ACC112 (cell line): ENCODE results near the gene NUP62.

Experiments used
- H2AFZ ChIP-seq: fragments of 200-600 bp; sonication (generic); one replicate; pipeline ENCODE4 v1.6.0; 2017; ENCODE audit warnings: antibody characterized with exemption, low read length; ENCODE audit not compliant: unreplicated experiment
- H3K27ac ChIP-seq: fragments of 200-600 bp; sonication (generic); 2 replicates; pipeline ENCODE4 v1.5.1; 2014; ENCODE audit warnings: low read depth, mild to moderate bottlenecking, antibody characterized with exemption, low read length, moderate library complexity
- H3K27me3 ChIP-seq: fragments of 200-600 bp; sonication (generic); 2 replicates; pipeline ENCODE4 v1.6.1; 2014; ENCODE audit warnings: mild to moderate bottlenecking, antibody characterized with exemption, low read length, moderate library complexity, mixed read lengths; ENCODE audit not compliant: insufficient read depth
- H3K36me3 ChIP-seq: fragments of 200-600 bp; sonication (generic); 2 replicates; pipeline ENCODE4 v1.6.1; 2016; ENCODE audit warnings: mild to moderate bottlenecking, antibody characterized with exemption, low read length, moderate library complexity, mixed read lengths; ENCODE audit not compliant: insufficient read depth
- H3K4me1 ChIP-seq: fragments of 200-600 bp; sonication (generic); one replicate; pipeline ENCODE4 v1.6.1; 2016; ENCODE audit warnings: low read length, mixed read lengths; ENCODE audit not compliant: insufficient read depth, unreplicated experiment, control insufficient read depth
- H3K4me3 ChIP-seq: fragments of 200-600 bp; sonication (generic); 2 replicates; pipeline ENCODE4 v1.5.1; 2014; ENCODE audit warnings: mild to moderate bottlenecking, low read depth, low read length
- H3K79me2 ChIP-seq: fragments of 200-600 bp; sonication (generic); one replicate; pipeline ENCODE4 v1.6.0; 2016; ENCODE audit warnings: low read length; ENCODE audit not compliant: control insufficient read depth, unreplicated experiment, insufficient read depth

The NUP62 gene

GRCh38 chr19:49887665-49888509, 41.4 kb downstream of the NUP62 start:
- no peaks in the 10 kb centered on the region for H3K27me3 ChIP-seq
- H3K27ac ChIP-seq: no peak overlapping the region
- no peaks in the 10 kb centered on the region for H3K4me1 ChIP-seq
- no peaks in the 10 kb centered on the region for H3K79me2 ChIP-seq
- peaks cover 7% of the 10 kb centered on the region; the same call in 1 of the 2 replicates for H3K36me3 ChIP-seq
- no peak overlapping the region for H2AFZ ChIP-seq
- no peak overlapping the region for H3K4me3 ChIP-seq

- Histone ChIP-seq H3K4me3 (no peak overlapping the region), H3K27ac (no peak overlapping the region), H3K27me3 (no peaks in the 10 kb centered on the region), H3K4me1 (no peaks in the 10 kb centered on the region), H3K79me2 (no peaks in the 10 kb centered on the region), H3K36me3 (peaks cover 13% of the 10 kb centered on the region; the same call in 1 of the 2 replicates), H2AFZ (no peak overlapping the region)
Measured at GRCh38 chr19:49887037-49887664, 42.2 kb downstream of the NUP62 start.

GRCh38 chr19:49884760-49885159, 44.5 kb downstream of the NUP62 start:
- H3K27ac ChIP-seq: no peak overlapping the region
- H3K4me1 ChIP-seq: no peaks in the 10 kb centered on the region
- no peaks in the 10 kb centered on the region for H3K79me2 ChIP-seq
- no peaks in the 10 kb centered on the region for H3K27me3 ChIP-seq
- H3K4me3 ChIP-seq: no peak overlapping the region
- peaks cover 15% of the 10 kb centered on the region; the same call in 1 of the 2 replicates for H3K36me3 ChIP-seq
- no peak overlapping the region for H2AFZ ChIP-seq

GRCh38 chr19:49884109-49884508, 45.2 kb downstream of the NUP62 start:
- no peaks in the 10 kb centered on the region for H3K27me3 ChIP-seq
- no peak overlapping the region for H3K4me3 ChIP-seq
- H3K79me2 ChIP-seq: no peaks in the 10 kb centered on the region
- no peak overlapping the region for H3K27ac ChIP-seq
- no peak overlapping the region for H2AFZ ChIP-seq
- peaks cover 15% of the 10 kb centered on the region; the same call in 1 of the 2 replicates for H3K36me3 ChIP-seq
- no peaks in the 10 kb centered on the region for H3K4me1 ChIP-seq

- no peaks in the 10 kb centered on the region for H3K79me2 ChIP-seq
- no peak overlapping the region for H3K4me3 ChIP-seq
- peaks cover 4% of the 10 kb centered on the region for H3K4me1 ChIP-seq
- H3K27ac ChIP-seq: no peak overlapping the region
- no peaks in the 10 kb centered on the region for H3K27me3 ChIP-seq
- peaks cover 15% of the 10 kb centered on the region; the same call in 1 of the 2 replicates for H3K36me3 ChIP-seq
- H2AFZ ChIP-seq: no peak overlapping the region
Measured at GRCh38 chr19:49883094-49883493, 46.2 kb downstream of the NUP62 start.

GRCh38 chr19:49882643-49883042, 46.7 kb downstream of the NUP62 start:
- H3K27ac ChIP-seq: no peak overlapping the region
- H2AFZ ChIP-seq: no peak overlapping the region
- no peaks in the 10 kb centered on the region for H3K27me3 ChIP-seq
- peaks cover 15% of the 10 kb centered on the region; the same call in 1 of the 2 replicates for H3K36me3 ChIP-seq
- H3K79me2 ChIP-seq: no peaks in the 10 kb centered on the region
- peaks cover 4% of the 10 kb centered on the region for H3K4me1 ChIP-seq
- no peak overlapping the region for H3K4me3 ChIP-seq

- H3K4me3 ChIP-seq: no peak overlapping the region
- H3K36me3 ChIP-seq: peaks cover 15% of the 10 kb centered on the region; the same call in 1 of the 2 replicates
- H3K27me3 ChIP-seq: no peaks in the 10 kb centered on the region
- H3K4me1 ChIP-seq: peaks cover 4% of the 10 kb centered on the region
- H2AFZ ChIP-seq: no peak overlapping the region
- H3K27ac ChIP-seq: no peak overlapping the region
- no peaks in the 10 kb centered on the region for H3K79me2 ChIP-seq
Measured at GRCh38 chr19:49881672-49882394, 47.5 kb downstream of the NUP62 start.

- no peaks in the 10 kb centered on the region for H3K27me3 ChIP-seq
- no peak overlapping the region for H2AFZ ChIP-seq
- H3K79me2 ChIP-seq: peaks cover 1% of the 10 kb centered on the region
- H3K27ac ChIP-seq: no peak overlapping the region
- H3K4me1 ChIP-seq: peaks cover 4% of the 10 kb centered on the region
- no peak overlapping the region for H3K4me3 ChIP-seq
- H3K36me3 ChIP-seq: peaks cover 15% of the 10 kb centered on the region; the same call in 1 of the 2 replicates
Measured at GRCh38 chr19:49881186-49881585, 48.1 kb downstream of the NUP62 start.

- Histone ChIP-seq H2AFZ (no peak overlapping the region), H3K4me1 (peaks cover 8% of the 10 kb centered on the region), H3K36me3 (peaks cover 15% of the 10 kb centered on the region; the same call in 1 of the 2 replicates), H3K79me2 (peaks cover 10% of the 10 kb centered on the region), H3K4me3 (no peak overlapping the region), H3K27me3 (no peaks in the 10 kb centered on the region), H3K27ac (no peak overlapping the region)
Measured at GRCh38 chr19:49880162-49880869, 49.0 kb downstream of the NUP62 start.
